KG1 (cell line): Measurements from ENCODE around the gene PRKAA2.
"Not testable (repeated sequence)": the region's sequence is repeated elsewhere in the genome, so short reads cannot be mapped to it uniquely, and the experiment has no call there.

Experiments
- DNase-seq: peaks from one replicate; lab custom pipeline; 2025; lab: John Stamatoyannopoulos, UW

The PRKAA2 gene

DNA sequence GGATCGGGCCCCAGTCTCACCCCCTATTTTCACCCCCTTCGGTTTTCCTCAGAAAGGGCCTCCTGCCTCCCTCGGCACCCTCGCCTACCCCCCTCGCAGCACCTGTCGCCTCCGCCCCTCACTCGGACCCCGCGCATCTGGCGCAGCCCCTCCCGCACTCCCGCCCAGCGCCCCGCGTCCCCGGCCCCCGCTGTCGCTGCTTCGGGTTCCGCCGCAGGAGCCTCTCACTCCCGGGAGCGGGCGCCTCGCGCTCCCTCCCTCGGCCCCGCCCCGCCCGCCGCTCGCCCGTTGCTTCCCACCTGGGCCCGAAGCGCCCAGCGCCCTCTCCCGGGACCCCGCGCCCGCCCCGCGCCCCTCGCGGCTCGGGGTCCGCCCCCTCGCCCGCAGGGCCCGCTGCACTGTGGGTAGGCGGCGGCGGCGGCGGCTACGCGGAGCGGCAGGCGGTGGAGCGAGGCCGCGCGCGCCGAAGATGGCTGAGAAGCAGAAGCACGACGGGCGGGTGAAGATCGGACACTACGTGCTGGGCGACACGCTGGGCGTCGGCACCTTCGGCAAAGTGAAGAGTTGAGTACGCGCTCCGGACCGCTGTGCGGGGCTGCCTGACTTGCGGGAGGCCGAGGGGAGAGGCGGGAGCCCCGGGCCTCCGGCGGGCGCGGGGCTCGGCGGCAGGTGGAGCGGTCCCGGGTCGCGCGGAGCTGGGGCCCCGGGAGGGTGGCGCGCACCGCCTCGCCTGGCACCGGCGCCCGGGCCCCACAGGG lies at the start of gene PRKAA2:
Gene PRKAA2 (plus strand): TSS at position 396 of the 758 bp plus-strand sequence. CDS start 74 bp downstream, at position 470.
- DNase-seq: no peak

DNA sequence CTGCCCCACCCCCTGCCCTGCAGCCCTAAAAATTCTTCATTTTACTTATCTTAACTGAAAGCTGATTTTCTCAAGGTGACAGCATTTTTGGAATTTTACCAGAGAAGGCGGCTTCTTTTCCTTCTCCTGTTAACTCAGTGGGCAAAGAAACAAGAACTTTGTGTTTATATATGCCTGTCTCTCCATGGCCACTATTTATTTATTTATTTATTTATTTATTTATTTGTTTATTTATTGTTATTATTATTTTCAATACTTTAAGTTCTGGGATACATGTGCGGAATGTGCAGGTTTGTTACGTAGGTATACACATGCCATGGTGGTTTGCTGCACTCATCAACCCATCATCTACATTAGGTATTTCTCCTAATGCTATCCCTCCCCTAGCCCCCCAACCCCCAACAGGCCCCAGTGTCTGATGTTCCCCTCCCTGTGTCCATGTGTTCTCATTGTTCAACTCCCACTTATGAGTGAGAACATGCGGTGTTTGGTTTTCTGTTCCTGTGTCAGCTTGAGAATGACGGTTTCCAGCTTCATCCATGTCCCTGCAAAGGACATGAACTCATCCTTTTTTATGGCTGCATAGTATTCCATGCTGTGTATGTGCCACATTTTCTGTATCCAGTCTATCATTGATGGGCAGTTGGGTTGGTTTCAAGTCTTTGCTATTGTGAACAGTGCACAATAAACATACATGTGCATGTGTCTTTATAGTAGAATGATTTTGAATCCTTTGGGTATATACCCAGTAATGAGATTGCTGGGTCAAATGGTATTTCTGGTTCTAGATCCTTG lies 49.5 kb upstream of the PRKAA2 start:
- not testable (repeated sequence) for DNase-seq

DNA sequence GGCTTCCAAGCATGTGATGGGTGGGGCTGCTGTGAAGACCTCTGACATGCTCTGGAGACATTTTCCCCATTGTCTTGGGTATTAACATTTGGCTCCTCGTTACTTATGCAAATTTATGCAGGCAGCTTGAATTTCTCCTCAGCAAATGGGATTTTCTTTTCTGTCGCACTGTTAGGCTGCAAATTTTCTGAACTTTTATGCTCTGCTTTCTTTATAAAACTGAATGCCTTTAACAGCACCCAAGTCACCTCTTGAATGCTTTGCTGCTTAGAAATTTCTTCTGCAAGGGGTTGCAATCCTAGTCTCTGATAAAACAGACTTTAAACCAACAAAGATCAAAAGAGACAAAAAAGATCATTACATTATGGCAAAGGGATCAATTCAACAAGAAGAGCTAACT lies 35.0 kb upstream of the PRKAA2 start:
- DNase-seq: not testable (repeated sequence)

DNA sequence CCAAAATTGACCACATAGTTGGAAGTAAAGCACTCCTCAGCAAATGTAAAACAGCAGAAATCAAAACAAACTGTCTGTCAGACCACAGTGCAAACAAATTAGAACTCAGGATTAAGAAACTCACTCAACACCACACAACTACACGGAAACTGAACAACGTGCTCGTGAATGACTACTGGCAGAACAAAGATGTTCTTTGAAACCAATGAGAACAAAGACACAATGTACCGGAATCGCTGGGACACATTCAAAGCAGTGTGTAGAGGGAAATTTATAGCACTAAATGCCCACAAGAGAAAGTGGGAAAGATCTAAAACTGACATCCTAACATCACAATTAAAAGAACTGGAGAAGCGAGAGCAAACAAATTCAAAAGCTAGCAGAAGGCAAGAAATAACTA lies 34.3 kb upstream of the PRKAA2 start:
- not testable (repeated sequence) for DNase-seq

DNA sequence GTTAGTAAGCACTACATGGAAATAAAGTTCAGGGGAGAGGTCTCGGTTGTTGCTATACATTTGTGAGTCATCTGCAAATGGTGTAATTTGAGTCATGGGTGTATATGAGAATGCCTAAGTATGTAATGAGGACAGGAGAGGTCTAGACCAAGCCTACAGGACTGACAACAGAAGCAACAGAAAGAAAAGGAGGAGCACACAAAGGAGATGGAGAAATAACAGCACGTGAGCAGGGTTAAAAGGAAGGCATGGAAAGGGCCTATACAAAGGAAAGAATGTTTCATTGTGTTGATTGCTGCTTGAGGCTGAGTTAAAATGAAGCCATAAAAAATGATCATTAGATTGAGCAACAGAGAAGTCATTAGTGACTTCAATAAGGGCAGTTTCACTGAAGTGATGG lies 28.0 kb upstream of the PRKAA2 start:
- DNase-seq: no peak

DNA sequence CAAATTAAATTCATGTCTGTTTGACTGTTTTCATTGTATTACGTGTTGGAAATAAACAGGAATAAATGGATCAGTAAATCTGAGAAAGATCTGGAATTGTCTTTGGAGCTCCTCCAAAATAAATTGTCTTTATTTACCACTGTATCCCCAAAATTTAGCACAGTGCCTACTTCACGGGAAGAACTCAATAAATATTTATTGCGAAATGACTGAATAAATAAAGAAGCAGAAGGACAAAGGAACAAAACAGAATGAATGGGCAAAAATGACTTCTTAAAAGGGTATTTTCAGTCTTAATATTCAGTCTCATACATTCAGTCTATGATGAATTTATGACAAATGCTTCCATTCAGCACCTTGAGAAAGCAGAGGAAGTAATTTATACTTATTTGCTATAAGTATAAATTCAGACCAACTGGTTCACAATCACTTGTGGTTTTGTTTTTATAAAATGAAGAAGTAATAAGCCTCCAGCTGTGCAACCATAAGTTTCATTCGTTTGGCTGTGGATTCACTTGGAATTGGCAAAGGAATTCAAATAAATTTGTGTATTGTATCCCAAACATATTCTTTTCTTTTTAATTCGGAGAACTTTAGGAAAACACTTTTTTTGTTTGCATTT lies 19.2 kb upstream of the PRKAA2 start:
- no peak for DNase-seq

DNA sequence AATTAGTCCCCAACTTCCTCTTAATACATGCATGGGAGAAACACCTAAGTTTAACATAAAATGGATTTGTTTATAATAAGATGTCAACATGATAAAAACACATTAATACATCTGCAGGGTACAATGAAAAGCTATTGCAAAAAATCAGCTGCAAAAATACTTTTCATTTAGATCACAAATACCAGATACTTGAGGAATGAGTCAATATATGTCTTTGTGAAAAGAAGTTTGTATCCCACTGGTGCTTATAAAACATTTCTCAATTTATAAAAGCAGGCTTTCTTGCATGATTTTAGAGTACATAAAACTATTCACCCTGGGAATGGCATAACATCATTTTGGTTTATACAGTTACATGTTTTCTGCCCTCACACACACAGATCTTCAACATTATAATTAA lies 18.6 kb upstream of the PRKAA2 start:
- DNase-seq: no peak

DNA sequence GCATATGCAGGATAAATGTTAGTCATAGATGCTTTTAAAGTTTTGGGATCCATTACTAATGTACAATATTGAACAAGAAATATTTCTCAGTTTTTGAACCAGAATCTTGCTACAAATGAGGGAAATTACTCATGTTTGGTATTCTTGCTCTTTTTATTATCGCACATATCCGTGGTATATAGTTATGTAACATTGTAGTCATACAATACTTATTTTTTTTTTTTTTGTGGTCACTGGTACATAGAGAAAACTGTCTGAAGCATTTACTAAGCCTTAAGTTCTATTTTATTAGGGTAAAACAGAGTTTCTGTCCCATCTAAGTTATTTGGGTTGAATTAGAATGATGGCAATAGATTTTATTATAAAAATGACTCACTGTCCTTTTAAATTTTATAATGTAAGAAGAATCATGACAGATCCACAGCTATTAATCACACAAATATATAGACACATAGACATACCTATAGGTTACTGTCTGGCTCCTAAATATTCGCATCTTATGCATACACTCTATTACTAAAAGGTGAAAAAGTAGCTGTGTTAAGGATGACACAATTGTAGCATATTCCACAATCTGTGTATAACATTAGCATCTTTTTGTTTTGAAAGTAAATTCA lies 18.0 kb upstream of the PRKAA2 start:
- no peak for DNase-seq

DNA sequence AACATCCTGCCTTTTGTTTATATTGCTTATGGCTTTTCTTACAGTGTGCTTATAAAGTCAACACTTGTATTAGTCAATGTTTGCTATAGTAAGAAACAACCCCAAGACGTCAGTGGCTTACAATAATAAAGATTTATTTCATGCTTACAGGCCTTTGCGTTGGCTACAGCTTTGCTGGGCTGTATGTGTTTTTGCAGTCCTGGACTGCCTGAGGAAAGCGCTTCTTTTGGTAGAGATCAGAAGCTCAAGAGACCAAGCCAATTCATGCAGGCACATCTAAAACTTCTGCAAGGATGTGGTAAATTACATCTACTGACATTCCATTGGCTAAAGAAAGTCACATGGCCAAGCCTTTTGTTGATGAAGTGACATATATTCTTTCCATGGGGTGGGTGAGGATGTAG lies 17.5 kb upstream of the PRKAA2 start:
- DNase-seq: no peak

DNA sequence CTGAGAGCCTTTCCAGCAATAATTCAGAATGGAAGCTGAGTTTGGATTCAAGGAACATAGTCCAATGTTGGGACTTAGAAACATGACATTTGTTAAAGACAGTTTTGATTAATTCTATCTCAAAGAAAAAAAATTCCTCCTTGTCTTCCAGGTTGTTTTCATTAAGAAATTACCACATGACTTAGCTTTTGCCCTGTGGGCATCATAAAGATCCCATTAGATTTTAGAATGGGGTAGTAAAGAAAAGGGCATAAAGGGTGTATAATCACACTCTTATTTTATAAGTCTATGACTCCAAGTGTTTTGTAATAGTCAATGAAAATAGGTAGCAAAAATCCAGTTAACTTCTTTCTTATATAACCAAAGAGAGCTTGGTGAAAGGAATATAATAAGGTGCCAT lies 14.3 kb upstream of the PRKAA2 start:
- no peak for DNase-seq

DNA sequence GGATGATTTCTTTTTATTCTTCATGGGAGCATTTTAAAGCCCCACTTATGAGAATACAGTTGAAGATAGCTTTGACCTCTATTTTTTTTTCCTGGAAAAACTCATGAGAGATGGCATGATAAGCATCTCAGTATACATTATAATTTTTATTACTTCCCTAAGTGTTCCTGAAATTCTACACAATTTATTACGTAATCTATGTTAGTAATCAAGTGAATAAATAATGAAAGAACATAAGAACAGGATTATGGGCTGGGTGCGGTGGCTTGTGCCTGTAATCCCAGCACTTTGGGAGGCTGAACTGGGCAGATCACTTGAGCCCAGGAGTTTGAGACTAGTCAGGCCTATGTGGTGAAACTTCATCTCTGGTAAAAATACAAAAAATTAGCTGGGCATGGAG lies 13.2 kb upstream of the PRKAA2 start:
- no peak for DNase-seq

DNA sequence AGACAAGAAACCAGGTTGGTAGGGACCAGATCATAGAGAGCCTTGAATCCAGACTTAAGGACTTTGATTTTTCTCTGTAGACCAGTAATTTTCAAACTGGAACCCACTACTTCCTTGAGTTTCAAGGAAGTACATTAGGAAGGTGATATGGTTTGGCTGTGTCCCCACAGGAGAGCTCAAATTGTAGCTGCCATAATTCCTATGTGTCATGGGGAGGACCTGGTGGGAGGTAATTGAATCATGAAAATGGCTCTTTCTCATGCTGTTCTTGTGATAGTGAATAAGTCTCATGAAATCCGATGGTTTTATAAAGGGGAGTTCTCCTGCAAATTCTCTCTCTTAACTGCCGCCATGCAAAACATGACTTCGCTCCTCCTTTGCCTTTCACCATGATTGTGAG lies 10.1 kb upstream of the PRKAA2 start:
- DNase-seq: no peak

DNA sequence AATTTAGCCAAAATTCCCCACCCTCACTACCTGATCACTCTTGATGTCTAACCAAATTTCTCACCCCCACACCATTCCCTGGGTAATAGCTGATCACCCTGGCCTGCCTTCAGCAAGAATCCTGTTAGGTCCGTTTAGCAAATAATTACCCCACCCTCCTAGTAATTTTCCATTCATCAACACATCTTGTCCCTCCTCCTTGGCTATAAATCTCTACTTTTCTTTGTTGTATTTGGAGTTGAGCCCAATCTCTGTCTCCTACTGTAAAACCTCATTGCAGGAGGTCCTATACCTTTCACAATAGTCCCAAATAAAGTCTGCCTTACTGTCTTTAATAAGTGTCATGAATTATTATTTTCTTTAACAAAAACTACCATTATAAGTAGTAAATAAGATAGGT lies 6.9 kb upstream of the PRKAA2 start:
- no peak for DNase-seq

DNA sequence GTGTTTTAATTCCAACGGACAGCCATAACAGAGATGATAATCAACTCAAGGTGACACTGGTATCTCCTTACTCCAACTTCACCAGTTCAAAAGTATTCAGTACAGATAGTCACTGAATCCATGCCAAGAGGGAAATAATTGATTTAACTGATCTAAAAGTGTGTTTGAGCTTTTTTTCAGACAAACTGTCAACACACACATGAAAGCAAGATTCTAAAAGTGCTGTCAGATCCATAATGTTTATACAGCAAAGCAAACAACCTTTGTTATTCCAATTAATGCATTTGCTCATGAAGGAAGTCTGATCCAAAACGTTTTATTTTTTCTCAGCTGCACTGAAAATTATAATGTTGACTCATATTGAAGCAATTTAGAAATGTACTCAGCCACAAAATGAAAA lies 5.9 kb upstream of the PRKAA2 start:
- no peak for DNase-seq

DNA sequence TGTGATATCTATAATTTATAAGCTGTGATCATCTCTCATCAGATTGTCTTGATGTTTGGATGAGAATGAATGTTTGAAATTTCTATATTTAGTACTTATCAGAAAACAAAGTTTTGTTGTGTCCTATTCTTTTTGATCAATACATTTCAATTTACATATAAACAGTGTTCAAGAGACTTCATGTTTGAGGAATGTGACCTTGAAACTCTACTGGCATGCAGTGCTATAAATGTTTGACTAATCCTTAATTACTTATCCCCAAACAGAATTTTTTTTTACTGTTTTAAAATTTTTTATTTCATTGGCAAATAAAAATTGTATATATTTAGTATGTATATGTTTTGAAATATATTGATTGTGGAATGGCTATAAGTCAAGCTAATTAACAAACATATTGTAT lies 1.5 kb upstream of the PRKAA2 start:
- DNase-seq: no peak

DNA sequence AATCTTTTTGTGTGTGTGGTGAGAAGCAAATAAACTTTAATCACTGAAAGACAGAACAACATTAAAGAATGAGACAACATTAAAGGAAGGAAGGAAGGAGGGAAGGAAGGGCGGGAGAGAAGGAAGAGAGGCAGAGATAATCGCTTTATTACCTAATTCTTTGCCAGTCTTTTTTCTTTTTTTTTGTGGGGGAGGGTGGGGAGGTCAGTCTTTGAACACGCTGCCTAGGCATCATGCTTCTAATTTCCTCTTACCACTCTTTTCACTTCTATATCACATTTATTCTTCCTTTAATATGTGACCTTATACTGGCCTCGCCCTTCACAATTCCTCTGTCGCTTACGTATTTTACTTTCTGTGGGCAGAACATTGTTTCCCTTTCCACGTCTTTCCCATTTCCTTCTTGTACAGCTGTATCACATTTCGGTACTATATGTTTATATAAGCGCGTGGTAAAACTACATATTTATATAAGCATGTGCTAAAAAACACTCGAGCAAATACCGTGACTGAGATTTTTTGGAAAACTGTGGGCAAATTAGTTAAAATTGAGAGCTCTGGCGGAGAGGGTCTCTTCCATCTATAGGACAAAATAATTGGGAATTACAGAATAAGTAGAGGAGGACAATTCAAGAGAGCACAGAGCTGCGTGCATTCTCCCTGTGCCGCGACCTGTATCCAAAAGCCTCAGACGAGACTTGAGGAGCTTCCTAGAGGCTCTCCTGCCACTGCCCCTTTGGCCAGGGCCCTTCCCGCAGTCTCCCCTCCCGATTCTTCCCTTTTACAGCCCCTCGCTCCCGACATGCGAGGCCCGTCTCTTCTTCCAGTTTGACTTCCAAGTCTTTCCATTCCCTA lies 823 bp upstream of the PRKAA2 start:
- no peak for DNase-seq

DNA sequence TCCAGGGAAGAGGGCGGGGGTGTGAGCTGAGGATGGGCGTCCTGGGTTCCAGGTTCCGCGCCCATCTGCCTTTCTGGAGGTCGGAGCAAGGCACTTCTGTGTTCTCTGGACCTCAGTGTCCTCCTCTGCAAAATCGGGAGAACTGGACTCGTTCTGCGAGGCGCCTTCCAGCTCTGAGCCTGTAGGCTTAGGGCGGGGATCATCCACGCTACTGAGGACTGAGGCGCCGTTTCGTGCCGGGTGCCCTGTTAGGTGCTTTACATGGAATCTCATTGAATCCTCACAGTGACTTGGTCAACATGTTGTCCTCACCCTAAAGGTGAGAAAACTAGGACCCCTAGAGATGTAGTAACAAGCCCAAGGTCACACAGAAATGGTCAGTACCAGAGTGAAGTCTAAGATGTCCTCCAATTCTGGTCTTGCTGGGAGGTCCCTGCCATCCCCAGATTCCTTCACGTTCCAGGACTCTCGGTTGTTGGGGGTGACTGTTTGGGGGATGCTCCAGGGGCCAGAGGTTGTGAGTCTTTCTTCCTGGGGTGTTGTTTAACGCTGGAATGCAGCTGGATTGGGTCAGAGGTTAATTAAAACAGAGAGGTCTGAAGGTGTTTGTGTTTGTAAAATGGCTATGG lies 677 bp downstream of the PRKAA2 start:
- no peak for DNase-seq

DNA sequence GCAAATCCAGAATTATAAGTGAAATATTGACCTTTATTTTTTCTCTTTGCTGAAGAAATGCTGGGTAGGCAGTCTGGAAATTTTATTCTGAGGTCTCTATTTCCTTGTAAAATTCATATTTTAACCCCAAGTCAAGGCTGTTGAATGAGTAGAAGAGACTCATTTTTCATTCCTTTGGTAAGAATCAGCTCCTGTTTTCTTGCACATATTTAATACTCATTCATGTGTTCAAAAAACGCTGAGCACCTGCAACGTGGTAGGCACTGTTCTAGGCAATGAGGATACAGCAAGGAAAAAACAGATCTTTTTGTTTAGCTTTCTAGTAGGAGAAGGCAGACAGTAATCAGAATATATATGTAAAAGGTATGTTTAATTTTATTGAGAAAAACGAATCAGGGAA lies 1.5 kb downstream of the PRKAA2 start:
- no peak for DNase-seq

DNA sequence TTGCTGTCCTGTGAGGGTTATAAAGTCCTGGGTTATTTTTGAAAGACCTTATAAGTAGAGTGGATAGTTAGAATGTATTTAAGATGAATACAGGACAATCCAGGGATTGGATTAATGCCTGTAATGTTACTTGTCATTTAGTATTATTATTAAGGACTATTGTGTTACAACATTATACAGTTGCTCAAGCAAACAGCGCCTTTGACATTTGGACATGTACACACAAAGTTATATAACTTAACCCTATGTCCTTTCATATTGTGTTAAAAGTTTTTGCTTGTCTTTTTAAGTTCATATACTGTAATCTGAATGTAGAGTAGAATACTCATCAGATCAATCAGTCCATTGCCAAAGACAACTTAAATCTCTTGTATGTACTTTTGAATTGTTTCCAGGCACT lies 2.0 kb downstream of the PRKAA2 start:
- DNase-seq: no peak

DNA sequence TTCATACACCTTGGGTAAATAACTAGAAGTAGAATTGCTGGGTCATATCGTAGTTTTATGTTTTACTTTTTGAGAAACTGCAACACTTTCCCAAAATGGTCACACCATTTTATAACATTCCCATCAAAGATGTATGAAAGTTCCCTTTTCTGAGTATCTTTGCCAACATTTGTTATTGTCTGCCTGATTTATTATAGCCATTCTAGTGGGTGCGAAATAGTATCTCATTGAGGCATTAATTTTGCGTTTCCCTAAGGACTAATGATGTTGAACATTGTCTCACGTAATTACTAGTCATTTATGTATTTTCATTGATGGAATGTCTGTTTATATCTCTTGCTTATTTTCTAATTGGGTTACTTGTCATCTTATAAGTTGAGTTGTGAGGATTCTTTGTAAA lies 3.4 kb downstream of the PRKAA2 start:
- DNase-seq: no peak
